Measurements from ENCODE around the gene TMEM150B.
A peak's percentile ranks its signal among the peaks of the same experiment; 100 is the strongest.

TMEM150B gene

DNA sequence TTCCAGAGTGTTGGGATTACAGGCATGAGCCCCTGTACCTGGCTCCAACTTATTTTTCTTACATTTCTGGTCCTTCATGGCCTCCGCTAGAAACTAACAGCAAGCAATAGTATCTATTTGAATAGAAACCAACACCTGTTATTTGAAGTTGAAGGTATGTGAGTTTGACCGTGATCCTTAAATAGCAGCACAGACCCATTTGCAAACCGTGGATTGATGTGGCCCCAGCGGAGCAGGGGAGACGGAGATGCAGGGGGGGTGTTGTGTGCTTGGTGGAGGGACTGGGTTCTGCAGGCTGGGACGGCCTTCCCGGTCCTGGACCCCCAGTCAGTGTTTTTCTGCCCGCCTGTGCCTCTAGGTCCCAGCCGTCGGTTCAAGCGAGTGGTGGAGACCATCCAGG is 16.9 kb downstream of the TMEM150B start:
- H3K4me3 ChIP-seq (ENCODE audit: low read depth, low read length): no peak overlapping the region

DNA sequence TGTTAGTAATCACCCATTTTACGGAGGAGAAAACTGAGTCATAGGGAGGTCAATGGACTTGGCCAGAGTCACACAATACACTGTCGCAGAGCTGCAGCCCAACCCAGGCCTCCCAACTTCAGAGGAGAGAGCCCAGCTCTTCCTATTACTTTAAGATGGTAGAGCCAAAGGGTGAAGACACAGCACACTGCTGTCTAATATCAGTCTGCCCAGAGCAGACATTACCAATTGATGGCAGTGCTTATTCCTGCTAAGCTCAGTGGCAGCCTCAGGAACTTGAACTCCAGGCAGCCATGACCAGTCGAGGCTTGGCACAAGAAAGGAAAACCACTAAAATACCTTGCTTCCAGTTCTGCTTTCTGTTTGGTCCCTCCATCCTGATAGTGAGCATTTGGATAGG is 18.4 kb downstream of the TMEM150B start:
- no peak overlapping the region for H3K4me3 ChIP-seq (ENCODE audit: low read depth, low read length)

DNA sequence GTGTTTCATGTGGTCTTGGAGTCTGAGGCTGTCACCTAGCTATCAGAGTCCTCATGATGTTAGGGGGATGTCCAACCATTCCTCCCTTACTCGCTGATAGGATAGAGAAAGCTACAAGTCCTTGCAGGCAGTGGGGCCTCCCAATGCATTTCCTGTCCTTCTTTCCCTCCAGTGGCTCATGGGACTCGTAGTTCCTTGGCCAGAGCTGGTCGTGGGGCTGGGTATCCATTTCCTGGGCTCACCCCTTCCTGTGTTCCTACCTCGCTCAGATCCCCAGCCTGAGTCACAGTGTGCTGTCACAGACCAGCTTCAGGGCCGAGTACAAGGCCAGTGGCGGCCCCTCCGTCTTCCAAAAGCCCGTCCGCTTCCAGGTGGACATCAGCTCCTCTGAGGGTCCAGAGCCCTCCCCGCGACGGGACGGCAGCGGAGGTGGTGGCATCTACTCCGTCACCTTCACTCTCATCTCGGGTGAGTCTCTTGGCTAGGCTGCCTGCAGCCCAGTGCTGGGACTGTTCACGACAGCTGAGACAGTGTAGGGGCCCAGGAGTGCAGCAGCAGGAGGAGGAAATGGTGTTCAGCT is 19.1 kb downstream of the TMEM150B start:
- no peak overlapping the region for H3K4me3 ChIP-seq (ENCODE audit: low read depth, low read length)

- no peak overlapping the region for H3K4me3 ChIP-seq (ENCODE audit: low read depth, low read length)
Observed at GRCh38 chr19:55305491-55305890, 19.6 kb downstream of the TMEM150B start.

DNA sequence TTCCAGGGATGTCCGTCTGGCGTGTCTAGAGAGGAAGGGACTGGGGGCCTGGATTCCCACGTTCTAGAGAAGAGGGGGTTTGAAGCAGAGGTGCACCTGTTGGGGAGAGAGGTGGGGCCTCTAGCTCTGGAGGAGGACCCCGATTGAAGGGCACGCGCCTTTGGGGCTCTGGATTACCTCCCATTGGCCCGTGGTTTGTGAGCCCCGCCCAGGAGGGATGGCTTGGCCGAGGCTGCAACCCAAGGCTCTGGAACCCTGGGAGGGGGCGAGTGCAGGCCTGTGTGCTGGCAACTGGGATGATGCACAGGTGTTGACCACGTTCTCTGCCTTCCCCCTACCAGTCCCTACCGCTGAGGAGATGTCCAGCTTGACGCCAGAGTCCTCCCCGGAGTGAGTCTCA is 20.2 kb downstream of the TMEM150B start:
- no peak overlapping the region for H3K4me3 ChIP-seq (ENCODE audit: low read depth, low read length)

GRCh38 chr19:55304279-55304978 is 20.7 kb downstream of the TMEM150B start:
- H3K4me3 ChIP-seq (ENCODE audit: low read depth, low read length): no peak overlapping the region

GRCh38 chr19:55303477-55303876 is 21.7 kb downstream of the TMEM150B start:
- no peak overlapping the region for H3K4me3 ChIP-seq (ENCODE audit: low read depth, low read length)

- H3K4me3 ChIP-seq (ENCODE audit: low read depth, low read length): no peak overlapping the region
Observed at GRCh38 chr19:55302318-55302703, 22.8 kb downstream of the TMEM150B start.

- H3K4me3 ChIP-seq (ENCODE audit: low read depth, low read length): no peak overlapping the region
Observed at GRCh38 chr19:55301459-55302317, 23.5 kb downstream of the TMEM150B start.

- no peak overlapping the region for H3K4me3 ChIP-seq (ENCODE audit: low read depth, low read length)
Observed at GRCh38 chr19:55300886-55301458, 24.2 kb downstream of the TMEM150B start.

DNA sequence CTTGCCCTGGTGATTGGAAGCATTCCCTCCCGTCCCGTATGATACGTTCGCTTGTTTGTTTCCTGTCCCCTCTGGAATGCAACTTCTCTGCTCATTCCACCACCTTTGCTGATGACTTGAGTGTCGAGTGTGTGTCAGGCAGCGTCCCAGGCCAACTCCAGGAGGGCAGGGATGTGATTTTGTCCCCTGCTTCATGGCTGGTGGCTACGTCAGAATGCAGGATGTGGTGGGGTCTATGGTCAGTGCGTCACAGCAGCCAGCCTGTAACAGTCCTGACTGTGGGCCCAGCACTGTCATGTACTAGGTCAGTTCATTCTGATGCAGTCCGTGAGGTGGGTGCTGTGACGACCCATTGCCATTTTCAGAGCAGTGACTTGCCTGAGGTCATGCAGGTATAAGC is 25.1 kb downstream of the TMEM150B start:
- H3K4me3 ChIP-seq (ENCODE audit: low read depth, low read length): no peak overlapping the region

DNA sequence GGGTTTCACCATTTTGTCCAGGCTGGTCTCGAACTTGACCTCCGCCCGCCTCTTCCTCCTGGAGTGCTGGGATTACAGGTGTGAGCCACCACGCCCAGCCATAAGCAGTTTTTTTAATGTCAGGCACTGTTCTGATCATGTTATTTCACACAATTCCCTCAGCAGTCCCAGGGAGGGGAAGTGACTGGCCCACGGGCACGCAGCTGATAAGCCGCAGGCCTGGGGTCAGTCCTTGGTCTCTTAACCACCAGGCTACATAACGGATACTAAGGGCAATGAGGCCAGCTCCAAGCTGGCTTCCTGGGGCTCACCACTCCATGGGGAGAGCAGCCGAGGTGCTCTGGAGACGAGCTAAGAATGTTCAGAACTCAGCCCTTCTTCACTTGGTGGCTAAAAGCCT is 27.9 kb downstream of the TMEM150B start:
- no peak overlapping the region for H3K4me3 ChIP-seq (ENCODE audit: low read depth, low read length)

DNA sequence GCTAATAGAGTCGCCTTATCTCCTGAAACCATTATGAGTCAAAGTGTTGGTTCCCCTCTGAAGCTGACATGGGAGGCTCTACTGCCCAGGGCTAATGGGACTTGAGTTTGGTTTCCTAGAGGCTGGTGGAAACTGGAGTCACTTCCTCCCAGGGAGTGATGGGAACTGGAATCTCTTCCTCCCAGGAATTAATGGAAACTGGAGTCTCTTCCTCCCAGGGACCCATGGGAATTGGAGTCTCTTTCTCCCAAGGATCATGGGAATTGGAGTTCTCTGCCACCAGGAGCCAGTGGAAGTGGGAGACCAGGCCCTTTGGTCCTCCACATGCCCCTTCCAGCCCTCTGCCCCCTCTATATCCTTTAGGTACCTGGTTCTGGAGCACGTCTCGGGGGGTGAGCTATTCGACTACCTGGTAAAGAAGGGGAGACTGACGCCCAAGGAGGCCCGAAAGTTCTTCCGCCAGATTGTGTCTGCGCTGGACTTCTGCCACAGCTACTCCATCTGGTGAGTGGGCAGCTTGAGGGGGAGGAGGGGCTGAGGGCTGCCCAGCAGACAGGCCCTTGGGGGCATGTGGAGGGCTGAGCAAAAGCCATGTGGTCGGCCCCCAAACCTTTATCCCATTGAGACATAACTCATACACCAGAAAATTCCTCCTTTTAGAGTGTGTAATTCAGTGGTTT is 35.9 kb downstream of the TMEM150B start:
- no peak overlapping the region for H3K4me3 ChIP-seq (ENCODE audit: low read depth, low read length)

GRCh38 chr19:55287361-55288079 is 37.6 kb downstream of the TMEM150B start:
- no peak overlapping the region for H3K4me3 ChIP-seq (ENCODE audit: low read depth, low read length)

DNA sequence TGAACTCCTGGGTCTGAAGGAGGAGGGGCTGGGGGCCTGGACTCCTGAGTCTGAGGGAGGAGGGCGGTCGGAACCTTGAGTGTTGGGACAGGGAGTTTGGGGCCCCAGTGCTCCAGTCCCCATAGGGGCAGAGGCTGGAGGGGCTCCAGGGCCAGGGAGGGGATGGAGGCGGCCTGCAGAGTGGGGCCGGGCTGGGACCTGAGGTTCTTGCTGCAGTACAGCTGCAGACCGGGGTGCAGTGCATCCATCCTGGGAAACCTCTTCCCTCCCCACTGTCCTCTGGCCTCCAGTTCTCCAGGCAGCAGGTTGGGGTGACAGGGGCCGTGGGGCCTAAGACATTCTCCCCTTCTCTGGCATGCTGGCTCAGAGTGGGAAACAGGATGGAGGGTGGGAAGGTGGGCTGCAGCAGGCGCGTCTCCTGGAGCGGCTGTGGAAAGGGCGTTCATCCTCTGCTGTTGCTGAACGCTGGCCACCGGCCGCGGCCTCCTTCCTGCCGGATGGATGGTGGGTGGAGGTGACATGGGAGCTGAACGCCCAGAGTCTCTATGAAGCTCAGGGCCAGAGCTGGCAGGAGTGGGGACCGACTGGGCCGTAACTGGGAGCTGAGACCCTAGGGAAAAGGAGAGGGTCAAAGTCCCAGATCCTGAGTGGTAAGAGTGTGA is 39.8 kb downstream of the TMEM150B start:
- no peak overlapping the region for H3K4me3 ChIP-seq (ENCODE audit: low read depth, low read length)

DNA sequence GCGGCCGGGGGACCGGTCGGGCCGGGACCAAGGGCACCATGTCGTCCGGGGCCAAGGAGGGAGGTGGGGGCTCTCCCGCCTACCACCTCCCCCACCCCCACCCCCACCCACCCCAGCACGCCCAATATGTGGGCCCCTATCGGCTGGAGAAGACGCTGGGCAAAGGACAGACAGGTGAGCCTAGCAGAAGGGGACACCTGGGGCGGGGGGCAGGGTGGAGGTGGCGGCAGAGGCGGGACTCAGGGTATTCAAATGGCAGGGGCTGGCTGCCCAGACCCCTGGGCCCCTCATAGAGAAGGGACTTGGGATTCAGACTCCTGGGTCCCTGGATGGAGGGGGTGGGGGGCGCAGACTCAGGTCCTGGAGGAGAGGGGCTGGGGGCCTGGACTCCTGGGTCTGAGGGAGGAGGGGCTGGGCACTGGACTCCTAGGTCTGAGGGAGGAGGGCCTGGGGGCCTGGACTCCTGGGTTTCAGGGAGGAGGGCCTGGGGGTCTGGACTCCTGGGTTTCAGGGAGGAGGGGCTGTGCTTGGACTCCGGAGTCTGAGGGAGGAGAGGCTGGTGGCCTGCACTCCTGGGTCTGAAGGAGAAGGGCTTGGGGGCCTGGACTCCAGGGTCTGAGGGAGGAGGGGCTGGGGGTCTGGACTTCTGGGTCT is 40.6 kb downstream of the TMEM150B start:
- peak overlapping the region; percentile 17 for H3K4me3 ChIP-seq (ENCODE audit: low read depth, low read length)

DNA sequence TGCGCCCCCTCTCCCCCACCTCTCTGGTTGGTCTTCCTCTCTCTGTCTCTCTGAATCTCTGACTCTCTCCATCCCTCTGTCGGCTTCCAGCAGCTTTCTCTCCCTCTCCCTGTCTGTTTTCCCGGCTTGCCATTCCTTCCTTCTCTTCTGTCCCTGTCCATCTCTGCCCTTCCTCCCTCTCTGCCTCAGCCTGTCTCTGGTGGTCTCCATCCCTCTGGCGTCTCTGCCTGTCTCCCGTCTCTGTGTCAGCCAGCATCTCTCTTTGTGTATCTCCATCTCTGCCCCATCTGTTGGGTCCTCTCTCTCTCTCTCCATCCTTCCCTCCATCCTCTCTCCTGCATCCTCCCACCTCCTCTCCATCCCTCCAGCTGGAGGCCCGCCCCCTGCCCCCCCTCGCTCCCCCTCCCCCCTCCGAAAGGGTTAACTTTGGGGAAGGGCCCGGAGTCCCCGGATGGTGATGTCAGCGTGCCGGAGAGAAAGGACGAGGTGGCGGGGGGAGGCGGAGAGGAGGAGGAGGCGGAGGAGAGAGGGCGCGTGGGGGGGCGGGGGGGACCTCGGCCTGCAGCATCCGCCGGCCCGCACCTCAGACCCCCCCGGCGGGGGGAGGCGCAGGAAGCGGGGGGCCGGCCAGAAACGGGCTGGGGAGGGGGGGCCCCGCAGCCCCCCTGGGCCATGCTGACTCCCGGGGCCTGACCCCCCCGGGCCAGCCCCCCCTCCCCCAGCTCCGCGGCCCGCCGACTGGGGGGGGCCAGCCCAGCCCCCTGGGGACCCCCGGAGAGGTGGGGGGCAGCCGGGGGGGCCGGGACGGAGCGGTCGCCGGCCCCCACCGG is 41.4 kb downstream of the TMEM150B start, which contains the start of gene BRSK1:
Gene BRSK1, plus strand, starts transcription at position 450 of the 830 bp plus-strand sequence. CDS start 446 bp downstream, outside the sequence.
- peak within 1 kb of the TSS; percentile 17 for H3K4me3 ChIP-seq (ENCODE audit: low read depth, low read length)

Data from iPS-11a (cell line).